COR-L47 (cell line): Measurements from ENCODE around the gene PRRC2B.

ENCODE experiments used
- DNase-seq: peaks from one replicate; lab custom pipeline; 2025; lab: John Stamatoyannopoulos, UW

PRRC2B gene

DNA sequence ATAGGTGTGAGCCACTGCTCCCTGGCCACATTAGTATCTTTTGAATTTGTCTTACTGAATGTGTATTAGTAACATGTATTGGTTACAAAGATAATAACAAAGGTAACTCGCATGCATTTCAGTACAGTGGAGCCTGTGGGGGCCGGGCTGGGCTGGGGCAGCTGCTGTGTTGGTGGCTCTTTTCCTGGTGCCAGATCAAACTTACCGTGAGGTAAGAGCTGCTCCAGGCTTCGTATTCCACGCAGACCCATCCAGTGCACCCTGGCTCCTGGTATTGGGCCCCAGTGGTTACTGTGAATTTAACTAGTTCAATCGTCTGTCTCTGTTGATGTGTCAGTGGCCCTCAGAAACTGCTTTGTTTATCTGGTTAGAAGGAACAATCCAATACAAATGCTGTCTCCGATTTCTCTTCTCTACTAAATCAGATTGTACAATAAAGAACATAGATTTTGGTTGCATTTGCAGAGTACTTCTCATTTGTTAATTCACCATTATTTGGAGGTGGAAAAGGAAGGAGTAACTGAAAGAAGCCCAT, 15.6 kb downstream of the PRRC2B start:
- DNase-seq = no peak

DNA sequence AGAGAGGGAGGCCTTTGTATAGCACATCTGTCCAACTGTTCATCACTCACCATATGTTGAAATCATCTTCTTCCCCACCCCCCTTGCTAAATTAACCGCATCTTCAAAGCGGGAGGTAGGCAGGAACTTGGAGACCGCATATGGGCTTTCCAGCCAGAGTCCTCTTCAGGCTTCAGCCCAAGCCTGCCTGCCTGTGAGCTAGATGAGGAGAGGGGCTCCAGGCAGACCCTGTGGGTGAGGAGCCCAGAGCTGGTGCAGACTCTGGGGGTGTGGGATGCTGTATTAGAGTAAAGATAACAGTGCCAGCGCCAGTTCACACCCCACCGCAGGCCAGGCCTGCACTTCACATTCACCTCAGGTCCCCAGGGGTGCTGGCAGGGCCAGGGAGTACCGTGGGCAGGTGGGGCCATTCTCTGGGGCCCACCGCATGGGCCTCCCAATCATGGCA, 16.2 kb downstream of the PRRC2B start:
- DNase-seq = no peak

DNA sequence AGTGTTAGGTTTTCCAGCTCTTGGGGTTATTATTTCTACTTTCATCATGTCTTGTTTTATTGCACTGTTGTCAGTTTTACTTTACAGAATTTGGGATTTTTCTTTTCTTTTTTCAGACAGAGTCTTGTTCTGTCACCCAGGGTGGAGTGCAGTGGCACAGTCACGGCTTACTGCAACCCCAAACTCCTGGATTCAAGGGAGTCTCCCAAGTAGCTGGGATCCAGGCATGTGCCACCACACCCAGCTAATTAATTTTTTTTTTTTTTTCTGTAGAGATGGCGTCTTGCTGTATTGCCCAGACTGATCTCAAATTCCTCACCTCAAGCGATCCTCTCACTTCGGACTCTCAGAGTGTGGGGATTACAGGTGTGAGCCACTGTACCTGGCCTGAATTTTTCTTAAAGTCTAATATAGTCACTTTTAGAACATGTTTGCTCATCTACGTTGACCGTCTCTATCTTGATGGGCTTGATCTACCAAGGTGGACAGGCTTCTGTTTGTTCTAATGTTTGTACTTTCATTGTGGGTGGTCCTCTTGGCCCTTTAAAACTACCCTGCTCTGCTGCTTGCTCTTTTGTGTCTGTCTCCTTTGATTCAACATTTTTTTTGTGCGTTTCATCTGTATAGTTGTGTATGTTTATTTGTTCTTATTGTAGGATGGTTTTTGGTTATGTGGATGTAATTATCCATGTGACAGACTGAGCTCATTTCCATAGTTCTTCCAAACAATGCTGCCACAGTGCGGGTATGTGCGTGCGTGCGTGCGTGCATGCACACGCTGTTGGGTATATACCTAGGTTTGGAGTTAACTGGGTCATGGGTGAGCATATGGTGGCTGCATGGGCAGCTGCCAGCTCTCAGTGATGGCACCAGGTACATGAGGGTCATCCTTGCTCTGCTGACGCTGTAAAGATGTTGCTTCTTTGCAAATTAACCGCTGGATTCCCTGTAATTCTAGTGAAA, 18.1 kb downstream of the PRRC2B start:
- DNase-seq = no peak

DNA sequence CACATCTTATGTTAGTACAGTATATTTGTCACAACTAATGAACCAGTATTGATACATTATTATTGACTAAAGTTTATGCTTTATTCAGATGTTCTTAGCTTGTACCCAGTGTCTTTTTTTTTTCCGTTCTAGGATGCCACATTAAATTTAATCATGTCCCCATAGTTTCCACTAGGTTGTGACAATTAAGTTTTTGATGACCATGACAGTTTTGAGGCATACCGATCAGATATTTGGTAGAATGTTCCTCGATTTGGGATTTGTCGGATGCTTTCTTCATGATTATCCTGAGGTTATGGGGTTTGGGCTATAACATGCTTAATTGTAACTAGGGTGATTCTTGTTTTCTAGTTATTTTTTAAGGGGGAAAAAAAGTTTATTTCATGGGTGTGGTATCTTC, 22.6 kb downstream of the PRRC2B start:
- DNase-seq = no peak

DNA sequence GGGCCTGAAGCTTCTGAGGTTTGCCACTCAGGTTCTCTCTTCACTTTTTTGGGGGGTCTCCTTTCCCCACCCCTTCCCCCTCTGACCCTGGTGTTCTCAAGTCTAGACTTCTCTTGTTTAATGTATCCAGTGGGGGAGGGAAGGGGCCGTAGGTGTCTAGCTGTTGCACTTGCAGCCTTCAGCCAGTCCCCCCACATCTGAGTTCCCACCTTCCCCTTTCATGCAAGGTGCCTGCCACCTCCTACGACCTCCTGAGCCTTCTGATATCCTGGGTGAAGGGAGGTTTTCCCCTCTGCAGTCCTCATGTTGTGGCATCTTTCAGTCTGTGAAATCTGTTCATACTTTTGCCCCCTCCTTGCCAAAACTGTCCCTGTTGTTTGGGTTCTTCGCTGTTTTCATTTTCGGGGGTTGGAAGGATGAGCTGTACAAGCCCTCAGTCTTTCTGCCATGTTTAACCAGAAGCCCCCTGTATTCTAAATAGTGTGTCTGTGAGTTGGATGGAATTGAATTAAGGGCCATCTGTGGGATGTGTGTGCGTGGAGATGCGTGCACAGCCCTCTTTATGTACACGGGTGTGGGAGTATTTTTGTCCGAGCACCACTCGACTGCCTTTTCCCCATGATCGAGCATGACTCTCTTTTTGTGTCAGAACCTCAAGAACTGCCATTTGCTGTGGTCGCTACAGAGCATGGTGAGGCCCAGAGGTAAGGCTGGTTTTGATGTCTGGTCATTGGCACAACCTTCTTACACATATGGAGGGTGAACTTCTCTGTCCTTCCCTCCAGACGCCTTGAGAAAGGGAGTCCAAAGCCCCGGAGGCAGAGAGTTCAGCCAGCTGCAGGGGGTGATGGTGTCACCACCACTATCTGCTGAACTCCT, 23.6 kb downstream of the PRRC2B start:
- no peak for DNase-seq

DNA sequence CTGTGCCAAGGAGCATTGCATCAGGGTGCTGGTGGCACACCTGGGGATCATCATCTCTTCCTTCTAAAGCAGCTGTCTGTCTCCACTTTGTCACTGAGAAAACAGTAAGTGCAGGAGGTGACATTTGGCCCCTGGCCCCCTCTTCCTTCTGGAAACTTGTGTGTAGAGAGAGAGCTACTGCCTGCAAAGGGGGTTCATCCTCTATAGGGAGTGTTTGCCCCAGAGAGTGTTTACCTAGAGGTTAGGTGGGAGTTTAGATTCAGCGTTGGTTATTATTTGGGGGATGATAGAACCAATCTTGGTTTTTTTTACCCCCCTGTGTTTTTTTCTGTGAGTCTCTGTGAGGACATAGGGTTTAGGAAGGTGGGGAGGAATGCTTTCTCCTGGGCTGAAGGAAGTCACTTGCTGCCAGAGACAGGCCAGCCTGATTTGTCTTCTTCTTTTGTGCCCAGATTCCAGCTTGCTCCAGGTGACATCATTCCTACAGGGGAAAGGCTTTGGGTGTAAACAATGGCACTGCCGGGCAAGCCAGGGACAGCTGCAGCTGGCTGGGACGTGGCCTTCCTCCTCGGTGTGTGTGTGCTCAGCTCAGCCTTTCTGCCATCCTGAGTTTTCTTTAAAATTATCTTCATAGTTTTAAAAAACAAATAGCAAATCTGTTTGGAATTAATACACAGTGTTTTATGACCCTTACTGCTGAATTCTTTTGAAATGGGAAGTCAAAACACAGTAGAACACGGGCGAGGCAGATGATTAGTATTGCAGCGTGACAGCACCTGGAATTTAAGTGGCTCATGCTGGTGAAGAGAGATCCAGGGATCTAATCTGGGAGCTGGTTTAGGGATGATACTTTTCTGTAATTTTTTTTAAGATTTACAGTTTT, 24.5 kb downstream of the PRRC2B start:
- DNase-seq = peak; percentile 51

DNA sequence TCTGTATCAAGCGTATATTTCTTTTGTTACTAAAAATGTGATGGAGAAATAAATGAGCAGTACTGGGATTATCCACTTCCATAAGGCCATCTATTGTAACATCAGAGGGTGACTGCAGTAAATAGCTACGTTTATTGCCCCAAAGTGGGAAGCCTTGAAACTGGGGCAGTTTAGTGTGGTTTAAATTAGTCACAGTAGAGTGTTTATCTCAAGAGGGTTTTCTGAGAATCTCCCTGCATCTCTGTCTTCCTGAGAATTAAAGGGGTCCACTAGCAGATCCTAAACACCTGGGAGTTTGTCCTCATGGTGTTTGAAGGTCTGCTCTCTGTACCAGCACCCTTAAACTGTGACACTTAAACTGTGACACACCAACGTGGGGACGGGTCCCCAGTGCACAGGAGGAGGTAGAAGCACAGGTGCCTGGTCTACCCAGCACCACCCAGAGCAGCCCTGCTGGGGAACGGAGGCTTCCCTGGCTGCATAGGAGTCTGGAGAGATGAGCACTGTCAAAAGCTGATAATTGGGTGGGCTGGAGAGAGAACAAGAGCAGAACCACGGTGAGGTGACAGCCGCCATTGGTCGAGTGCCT, 25.2 kb downstream of the PRRC2B start:
- no peak for DNase-seq

DNA sequence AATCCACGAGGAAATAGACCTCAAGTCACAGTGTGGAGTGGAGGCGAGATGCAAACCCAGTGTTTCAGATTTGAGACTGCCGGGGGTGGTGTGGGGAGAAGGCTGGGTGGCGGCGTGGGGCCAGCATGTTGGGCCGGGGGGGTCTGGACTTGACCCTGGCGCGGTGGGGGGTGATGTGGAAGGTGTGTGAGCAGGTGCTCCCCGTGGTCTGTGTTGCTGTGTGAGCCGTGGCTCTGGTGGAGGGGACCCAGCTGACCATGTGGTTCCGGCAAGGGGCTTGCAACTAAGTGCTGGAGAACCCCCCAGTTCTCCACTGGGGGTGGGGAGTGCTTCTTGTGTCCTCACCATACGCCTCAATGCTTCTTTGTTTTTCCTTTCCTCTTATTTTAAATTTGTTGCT, 25.8 kb downstream of the PRRC2B start:
- DNase-seq = no peak

DNA sequence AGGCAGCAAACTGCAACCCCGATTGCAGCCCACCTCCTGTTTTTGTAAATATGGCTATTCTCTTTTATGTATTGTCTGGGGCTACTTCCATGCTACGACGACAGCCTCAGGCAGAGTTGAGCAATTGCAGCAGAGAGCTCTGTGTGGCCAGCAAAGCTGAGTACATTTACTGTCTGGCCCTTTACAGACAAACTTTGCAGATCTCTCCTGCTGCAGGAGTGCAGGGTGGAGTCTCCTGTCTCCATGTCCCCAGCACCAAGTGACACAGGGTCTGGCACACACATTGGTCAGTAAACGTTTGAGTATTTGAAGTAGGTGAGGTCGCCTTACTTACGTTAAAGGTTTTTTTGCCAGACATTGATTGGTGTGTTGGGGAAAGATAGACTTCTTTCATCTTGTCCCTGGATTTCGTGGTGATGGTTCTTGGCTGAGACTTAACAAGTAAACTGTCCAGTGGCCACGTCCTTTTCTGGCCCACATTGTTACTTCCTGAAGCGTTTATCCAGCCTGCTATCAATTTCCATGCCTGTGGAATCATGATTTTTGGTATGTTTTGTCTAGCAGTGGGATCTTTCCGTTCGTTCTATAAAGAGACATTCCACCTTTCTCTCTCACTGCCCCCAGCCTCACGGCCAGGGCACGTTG, 27.2 kb downstream of the PRRC2B start:
- DNase-seq = no peak

DNA sequence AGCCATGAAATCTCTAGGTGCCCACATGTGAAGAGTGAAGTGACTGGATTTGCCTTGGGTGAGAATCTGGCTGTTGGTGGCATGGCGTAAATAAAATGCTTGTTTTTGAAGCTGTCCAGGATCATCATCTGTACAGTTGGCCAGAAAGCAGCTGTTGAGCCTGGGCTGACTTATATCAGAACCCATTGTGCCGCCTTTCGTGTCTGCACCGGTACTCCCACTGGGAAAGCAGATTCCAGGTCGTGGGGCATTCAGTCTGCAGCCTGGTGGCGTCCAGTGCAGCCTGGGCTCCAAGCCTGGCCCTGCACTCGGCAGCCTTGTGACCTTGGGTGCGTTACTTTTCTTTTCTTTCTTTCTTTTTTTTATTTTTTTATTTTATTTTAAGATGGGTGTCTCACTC, 27.8 kb downstream of the PRRC2B start:
- no peak for DNase-seq

DNA sequence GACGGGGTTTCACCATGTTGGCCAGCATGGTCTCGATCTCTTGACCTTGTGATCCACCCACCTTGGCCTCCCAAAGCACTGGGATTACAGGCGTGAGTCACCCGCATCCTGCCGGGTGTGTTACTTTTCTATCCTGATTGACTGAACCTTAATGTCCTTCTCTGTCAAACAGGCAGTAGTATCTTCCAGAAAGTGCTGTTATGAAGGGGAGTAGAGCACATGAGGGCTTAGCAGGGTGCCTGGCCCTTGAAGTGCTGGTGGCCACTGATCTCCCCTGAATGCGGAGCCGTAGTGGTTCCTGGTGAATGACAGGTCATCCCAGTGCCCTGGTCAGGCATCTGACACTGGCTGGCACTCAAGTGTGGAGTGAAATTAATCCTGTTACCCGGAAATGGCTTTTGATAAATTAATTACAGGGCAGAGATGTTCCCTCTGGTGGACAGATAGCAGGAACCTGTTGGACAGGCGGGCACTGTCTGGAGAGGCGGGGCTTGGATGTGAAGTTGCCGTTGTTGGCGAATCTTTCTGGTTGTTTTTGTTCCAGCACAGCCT, 28.4 kb downstream of the PRRC2B start:
- DNase-seq = no peak

DNA sequence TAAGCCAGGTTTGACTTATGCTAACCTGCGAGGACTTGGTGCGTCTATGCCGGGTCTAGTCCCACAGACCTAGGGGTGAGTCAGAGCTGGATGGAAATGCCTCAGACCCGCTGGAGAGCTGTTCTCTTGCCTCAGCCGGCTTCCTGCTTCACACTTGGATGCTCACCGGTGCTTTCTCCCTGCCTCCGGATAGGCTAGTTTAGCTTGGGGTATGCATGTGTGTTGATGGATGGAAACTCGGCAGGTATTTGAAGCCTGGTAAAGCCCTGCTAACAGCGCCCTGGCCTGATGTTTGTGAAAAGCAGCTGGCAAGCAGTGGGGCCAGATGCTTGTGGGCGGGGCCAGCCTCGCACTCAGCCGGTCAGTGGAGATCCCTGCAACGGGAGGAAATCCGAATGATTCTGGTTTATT, 29.3 kb downstream of the PRRC2B start:
- no peak for DNase-seq

DNA sequence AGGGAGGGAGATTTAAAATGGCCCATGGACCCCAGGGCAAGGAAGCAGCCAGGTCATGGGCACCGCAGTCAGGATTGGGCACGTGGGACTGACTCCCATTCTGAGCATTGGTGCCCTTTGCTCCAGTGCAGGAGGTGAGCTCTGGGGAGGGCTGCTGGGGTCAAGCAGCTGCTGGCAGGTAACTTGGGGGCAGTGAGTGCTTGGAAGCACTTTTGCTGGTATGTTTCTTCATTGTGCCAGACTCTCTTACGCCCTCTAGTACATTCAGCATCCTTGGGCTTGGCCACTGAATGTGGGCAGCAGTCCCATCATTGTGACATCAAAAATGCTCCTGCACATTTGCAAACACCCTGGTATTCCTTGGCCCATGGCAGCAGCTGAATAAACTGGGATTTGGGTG, 32.7 kb downstream of the PRRC2B start:
- DNase-seq = no peak

DNA sequence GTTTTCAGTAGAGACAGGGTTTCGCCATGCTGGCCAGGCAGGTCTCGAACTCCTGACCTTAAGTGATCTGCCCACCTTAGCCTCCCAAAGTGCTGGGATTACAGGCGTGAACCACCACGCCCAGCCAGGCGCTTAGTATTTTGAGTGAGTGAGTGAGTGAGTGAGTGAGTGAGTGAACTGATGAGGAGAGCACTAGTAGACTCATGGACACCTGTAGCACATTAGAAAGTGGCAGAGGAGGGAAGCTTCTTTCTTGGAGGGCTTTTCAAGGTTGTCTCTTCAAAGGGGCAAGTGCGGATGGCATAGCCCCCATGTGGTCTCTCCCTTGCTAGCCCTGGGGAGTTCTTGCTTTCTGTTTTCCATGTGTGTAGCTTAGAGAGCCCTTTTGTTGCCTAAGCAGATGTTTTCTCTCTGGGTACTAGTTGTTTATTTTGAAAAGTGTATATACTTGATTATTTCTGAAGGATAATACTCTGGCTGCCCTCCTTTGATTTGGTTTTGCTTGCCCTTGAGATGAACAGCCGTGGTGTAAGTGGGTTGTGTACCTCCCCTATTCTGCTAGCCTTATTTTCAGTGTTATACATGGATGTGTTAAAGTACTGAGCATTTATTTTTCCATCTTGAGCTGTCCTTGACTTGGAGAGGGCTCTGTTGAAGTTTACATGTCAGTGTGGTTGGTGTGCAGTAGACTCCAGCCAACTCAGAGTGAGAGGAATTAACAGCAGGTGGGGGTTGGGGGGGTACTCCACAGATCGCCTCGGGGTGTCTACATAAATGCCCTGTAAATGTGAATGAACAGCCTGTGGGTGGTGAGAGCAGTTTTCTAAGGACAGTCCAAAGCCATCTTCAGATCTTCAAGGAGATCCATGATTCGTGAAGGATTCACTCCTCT, 35.5 kb downstream of the PRRC2B start:
- no peak for DNase-seq

DNA sequence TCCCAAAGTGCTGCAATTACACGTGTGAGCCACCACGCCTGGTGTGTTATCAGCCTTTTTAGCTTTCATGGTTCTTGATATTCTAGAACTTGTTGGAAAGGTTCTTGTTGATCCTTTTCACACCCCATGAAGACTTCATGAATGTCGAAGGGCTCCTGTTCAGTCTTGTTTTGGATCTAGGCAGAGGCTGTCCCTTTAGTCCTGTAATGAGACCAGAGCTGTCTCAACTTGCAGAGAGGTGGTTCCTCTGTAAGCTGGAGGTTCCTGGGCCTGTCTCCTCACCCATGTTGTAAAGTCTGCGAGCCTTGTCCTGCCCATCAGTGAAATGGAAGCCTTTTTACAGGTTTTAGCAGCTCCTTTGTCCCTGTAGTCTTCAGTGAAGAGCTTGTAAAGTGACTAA, 38.2 kb downstream of the PRRC2B start:
- no peak for DNase-seq

DNA sequence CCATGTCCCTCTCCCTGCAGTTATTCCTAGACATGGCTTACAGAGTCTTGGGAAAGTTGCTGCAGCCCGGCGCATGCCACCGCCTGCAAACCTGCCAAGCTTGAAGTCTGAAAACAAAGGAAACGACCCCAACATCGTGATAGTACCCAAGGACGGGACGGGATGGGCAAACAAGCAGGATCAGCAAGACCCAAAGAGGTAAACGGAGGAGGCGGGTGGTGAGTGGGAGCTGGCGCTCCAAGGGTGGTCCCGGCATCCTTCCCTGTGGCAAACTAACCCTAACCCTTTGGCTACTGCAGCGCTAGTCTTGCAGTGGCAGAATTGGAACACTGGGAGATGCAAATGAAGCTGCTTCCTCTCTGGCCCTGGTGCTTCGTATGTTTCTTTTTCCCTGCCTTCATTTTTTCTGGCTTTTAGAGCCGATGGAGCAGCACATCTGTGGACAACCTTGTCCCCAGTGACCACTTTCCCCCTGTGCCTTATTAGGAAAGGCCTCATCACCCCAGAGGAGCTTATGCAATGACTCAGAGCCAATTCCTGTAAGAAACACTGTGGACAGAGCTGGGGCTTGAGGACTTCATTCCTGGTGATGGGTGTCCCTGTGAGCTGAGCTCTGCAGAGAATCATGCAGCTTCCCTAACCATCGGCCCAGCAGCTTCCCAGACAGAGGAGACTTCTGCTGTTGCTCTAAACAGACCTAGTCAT, 38.9 kb downstream of the PRRC2B start:
- no peak for DNase-seq

DNA sequence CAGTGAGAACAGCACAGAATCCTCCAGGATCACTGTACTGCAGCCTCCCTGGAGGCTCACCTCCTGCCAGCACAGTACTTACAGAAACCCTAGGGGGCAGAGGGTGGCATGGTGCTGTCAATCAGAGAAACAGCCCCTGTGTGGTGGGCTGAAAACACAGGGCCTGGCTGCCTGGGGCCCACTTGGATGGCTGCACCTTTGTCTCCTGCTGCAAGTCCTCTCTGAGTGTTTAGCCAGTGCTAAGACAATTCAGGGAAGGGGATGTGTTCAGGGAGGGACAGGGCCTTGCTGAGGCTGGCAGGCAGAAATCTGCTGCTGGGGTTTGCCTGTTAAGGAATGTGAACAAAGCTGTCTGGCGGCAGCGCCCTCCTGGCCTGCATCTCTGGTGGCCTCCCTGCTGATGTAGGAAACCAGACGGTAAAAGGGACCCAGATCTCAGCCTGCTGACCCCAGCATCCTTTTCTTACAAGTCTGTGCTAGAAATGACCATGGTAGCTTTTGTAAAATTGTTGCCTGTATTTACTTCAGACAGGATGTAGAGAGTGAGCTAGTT, 39.5 kb downstream of the PRRC2B start:
- DNase-seq = no peak

DNA sequence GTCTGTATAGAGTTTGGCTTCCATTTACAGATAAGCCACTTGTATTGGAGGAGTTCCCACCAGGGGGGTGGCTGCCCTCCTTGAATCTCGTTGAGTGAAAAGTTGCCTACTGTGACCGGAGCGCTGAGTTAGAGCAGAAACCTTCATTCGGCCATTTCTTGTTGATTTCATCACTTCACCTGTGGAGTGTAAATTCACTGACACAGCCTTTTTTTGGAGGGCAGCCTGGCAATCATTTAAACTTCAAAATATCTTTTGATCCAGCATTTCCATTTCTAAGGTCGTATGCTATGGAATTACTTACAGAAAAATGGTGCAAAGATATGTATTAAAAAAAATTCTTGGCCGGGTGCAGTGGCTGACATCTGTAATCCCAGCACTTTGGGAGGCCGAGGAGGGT, 40.8 kb downstream of the PRRC2B start:
- DNase-seq = no peak
